Adrenal gland (tissue), 12 donors: ENCODE results near the gene NEK8. TPM values are rescaled to one million over a fixed set of nuclear protein-coding genes. Genes with fewer than 3 reads are reported as not detected.

ENCODE experiments used
- DNase-seq, 7 donors: peaks; one replicate each; pipeline ENCODE4 v3.0.0-alpha.2; 2019 to 2020
- H3K27ac ChIP-seq, 5 donors: fragments of 200-600 bp; sonication (generic) in 4 of 5; 1 replicate in 3 of 5; 2 replicates in 2 of 5; pipeline versions ENCODE4 v1.5.1 to v1.8.0; 2016 to 2020; ENCODE audit warnings: mild to moderate bottlenecking in 1 of 5
- H3K27me3 ChIP-seq: fragments of 200-600 bp; 2 replicates; pipeline ENCODE4 v1.8.0; 2021
- H3K36me3 ChIP-seq, 2 donors: fragments of 200-600 bp; replicated peaks in 1 of 2; 1 replicate in 1 of 2; 2 replicates in 1 of 2; pipeline versions ENCODE4 v1.5.1 to v1.8.0; 2018 to 2022
- H3K4me1 ChIP-seq, 2 donors: fragments of 200-600 bp; replicated peaks in 1 of 2; 1 replicate in 1 of 2; 2 replicates in 1 of 2; pipeline versions ENCODE4 v1.5.1 to v1.8.0; 2018 to 2021
- H3K4me3 ChIP-seq, 4 donors: fragments of 200-600 bp; sonication (generic) in 3 of 4; one replicate each; pipeline ENCODE4 v1.5.1; 2016 to 2018
- H3K9me3 ChIP-seq, 3 donors: fragments of 200-600 bp; sonication (generic) in 1 of 3; replicated peaks in 1 of 3; 1 replicate in 2 of 3; 2 replicates in 1 of 3; pipeline versions ENCODE4 v1.5.1 to v1.8.0; 2016 to 2021
- POLR2A ChIP-seq, 2 donors: fragments of 450-650 bp; IDR thresholded peaks; one replicate each; pipeline ENCODE4 v1.6.1; 2017; ENCODE audit warnings: antibody characterized with exemption in 2 of 2, mild to moderate bottlenecking in 2 of 2, moderate library complexity in 1 of 2
- WGBS, 4 donors: extraction: QIAGEN DNeasy Blood & Tissue Kit in 2 of 4; methylation state at CpG; one replicate each; pipeline versions ENCODE4 v1.1.5 to v1.1.7; 2013 to 2017; 5-methylcytosine and 5-hydroxymethylcytosine counted together
- intact Hi-C, 2 donors: fragments of 100-400 bp; cut with DNase I; formaldehyde crosslinking; loops; one replicate each; pipeline versions ENCODE4 v1.14.1 to v1.15.0; 2022 to 2023
- polyA plus RNA-seq, 3 donors: library from polyadenylated mRNA; stranded (reverse); fragments of 200-250 nt in 2 of 3; fragments of 350-450 nt in 1 of 3; fragmentation: Illumina TruSeq in 1 of 3; extraction: RNeasy Lipid Tissue Mini Kit (QIAGEN cat#74804) in 1 of 3; gene quantifications; one replicate each; pipeline ENCODE4 v1.2.3, GENCODE V29; 2013 to 2014
- total RNA-seq, 9 donors: library from RNA; depleted of rRNA in 4 of 9; stranded (reverse); fragments of >200 nt in 4 of 9; fragments of 120-200 nt in 1 of 9; fragmentation: NEBNext Ultra II Directional in 1 of 9; extraction: Animal tissue kit (Norgen Biotek cat#: 25700) in 1 of 9; gene quantifications; one replicate each; pipeline versions ENCODE4 v1.1.0 to v1.2.4, GENCODE V29; 2013 to 2023
- TF ChIP-seq, protein P1 (sequence below), 6 experiments: fragments of 450-650 bp in 4 of 6; fragments of 200-600 bp in 2 of 6; sonication (generic) in 1 of 6; IDR thresholded peaks; 1 replicate in 5 of 6; 2 replicates in 1 of 6; pipeline versions ENCODE4 v1.5.1 to v1.8.0; 2016 to 2021; ENCODE audit warnings: antibody characterized with exemption in 6 of 6, mild to moderate bottlenecking in 2 of 6, moderate library complexity in 1 of 6
- donor health status: healthy with polysubstance abuse.
- donor health status: Bipolar disorder and iron deficiency.
- donor health status: DM: yes; HTN: yes; CAD: no.
- donor health status: DM: no; HTN: no; CAD: no.
- donor health status: DM: no; HTN: no; CAD: no.
- donor health status: DM: yes; HTN: yes; CAD: no.

NEK8 gene
- total and polyA plus RNA-seq, 12 donors = 0.54 to 11.9 (median 6.1) TPM

DNA sequence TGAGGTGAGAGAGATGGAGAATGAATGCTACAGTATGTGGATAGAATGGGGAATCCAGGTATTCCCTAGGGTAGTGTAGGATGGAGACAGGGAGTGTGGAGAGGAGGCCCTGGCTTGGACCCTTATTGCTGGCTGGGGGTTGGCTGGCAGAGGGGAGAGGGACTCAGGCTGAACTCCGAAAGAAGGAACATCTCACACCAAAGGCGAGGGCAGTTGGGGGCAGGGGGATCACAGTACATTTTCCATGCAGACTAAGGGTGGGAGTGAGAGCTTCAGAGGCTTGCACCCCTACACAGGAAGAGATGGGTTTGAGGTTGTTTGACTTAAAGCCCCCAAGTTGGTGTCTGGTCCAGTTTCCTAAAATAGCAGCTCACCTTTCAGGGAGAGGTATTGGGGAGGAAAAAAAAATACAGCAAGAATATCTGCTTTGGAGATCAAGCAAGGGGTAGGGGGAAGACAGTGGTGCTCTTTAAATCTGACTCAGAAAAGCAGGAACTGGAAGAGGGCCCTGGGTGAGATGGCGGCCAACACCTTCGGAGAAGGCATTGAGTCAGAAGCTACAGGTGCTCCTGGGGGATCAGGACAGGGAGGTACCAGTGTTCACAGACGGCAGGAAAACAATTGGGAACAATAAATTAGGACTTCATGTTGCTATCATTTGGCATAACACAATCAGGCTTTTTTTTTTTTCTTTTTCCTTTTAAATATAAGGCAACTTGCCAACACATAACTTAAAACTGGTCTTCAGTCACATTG, 27.6 kb downstream of the NEK8 start:
- no peak for DNase-seq
- TF ChIP-seq, protein P1, sequence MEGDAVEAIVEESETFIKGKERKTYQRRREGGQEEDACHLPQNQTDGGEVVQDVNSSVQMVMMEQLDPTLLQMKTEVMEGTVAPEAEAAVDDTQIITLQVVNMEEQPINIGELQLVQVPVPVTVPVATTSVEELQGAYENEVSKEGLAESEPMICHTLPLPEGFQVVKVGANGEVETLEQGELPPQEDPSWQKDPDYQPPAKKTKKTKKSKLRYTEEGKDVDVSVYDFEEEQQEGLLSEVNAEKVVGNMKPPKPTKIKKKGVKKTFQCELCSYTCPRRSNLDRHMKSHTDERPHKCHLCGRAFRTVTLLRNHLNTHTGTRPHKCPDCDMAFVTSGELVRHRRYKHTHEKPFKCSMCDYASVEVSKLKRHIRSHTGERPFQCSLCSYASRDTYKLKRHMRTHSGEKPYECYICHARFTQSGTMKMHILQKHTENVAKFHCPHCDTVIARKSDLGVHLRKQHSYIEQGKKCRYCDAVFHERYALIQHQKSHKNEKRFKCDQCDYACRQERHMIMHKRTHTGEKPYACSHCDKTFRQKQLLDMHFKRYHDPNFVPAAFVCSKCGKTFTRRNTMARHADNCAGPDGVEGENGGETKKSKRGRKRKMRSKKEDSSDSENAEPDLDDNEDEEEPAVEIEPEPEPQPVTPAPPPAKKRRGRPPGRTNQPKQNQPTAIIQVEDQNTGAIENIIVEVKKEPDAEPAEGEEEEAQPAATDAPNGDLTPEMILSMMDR (IDR thresholded peaks at IDR 0.05) = no peak
- TF ChIP-seq POLR2A (IDR thresholded peaks at IDR 0.05) = no peak
- no peaks in the 10 kb centered on the region for H3K4me1 ChIP-seq
- no peak overlapping the region for H3K27ac ChIP-seq
- H3K9me3 ChIP-seq = no peaks in the 10 kb centered on the region
- H3K27me3 ChIP-seq = no peaks in the 10 kb centered on the region
- intact Hi-C loops = loop anchor here in 1 of 2 donors (10.0 kb wide), 2 partner anchors 89 to 159 kb away; partner anchors contain the start of gene FAM222B
- H3K4me3 ChIP-seq = no peak overlapping the region
- peaks cover 0 to 24% of the 10 kb centered on the region in 2 donors for H3K36me3 ChIP-seq
- WGBS, 4 donors = 71 to 79% (median 75%) methylated on average over 5 of the region's 5 CpGs

GRCh38 chr17:28758411-28759121, 30.0 kb downstream of the NEK8 start:
- peaks cover 0 to 24% of the 10 kb centered on the region in 2 donors for H3K36me3 ChIP-seq
- TF ChIP-seq, protein P1 (IDR thresholded peaks at IDR 0.05) = no peak
- no peak for TF ChIP-seq POLR2A (IDR thresholded peaks at IDR 0.05)
- H3K9me3 ChIP-seq = no peaks in the 10 kb centered on the region
- H3K27ac ChIP-seq = no peak overlapping the region
- H3K4me1 ChIP-seq = no peaks in the 10 kb centered on the region
- no peak for DNase-seq
- H3K27me3 ChIP-seq = no peaks in the 10 kb centered on the region
- intact Hi-C loops = loop anchor here in 1 of 2 donors (10.0 kb wide), 2 partner anchors 86 to 156 kb away; partner anchors contain the start of gene FAM222B
- H3K4me3 ChIP-seq = no peak overlapping the region
- 96 to 97% (median 96%) methylated on average over 21 to 32 of the region's 32 CpGs for WGBS, 4 donors

DNA sequence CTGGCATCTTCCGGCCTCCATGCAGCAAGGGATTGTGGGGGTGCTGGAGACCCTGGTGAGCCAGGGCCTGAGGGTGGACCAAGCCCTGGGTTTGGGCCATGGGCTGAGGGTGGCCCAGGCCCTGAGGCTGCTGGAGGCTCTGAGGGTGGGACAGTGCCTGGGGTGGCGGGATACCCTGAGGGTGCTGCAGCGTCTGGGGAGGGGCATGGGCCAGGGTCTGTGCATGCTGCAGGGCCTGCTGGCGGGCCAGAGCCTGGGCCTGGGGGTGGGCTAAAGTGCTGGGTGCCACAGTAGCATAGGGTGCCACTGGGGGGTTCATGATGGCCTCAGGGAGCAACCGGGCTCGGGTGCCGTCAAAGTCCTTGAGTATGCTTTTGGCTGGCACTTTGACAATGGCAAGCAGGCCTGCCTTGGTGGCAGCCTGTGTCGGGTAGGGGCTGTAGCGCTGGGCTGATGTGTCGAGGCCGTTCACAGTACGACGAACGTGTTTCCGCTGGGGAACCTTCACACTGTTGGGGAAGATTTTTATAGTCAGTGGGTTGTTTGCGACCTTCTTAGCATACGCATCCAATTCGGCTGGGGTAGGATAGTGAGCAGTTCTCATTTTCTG, 30.8 kb downstream of the NEK8 start:
- 78 to 94% (median 85%) methylated on average over 11 to 18 of the region's 18 CpGs for WGBS, 4 donors
- DNase-seq = no peak
- TF ChIP-seq, protein P1 (IDR thresholded peaks at IDR 0.05) = no peak
- TF ChIP-seq POLR2A (IDR thresholded peaks at IDR 0.05) = no peak
- peaks cover 0 to 5% of the 10 kb centered on the region in 2 donors for H3K4me1 ChIP-seq
- intact Hi-C loops = loop anchor here in 1 of 2 donors (10.0 kb wide), 2 partner anchors 85 to 155 kb away; partner anchors contain the start of gene FAM222B
- no peak overlapping the region for H3K27ac ChIP-seq
- H3K4me3 ChIP-seq = no peak overlapping the region
- no peaks in the 10 kb centered on the region for H3K27me3 ChIP-seq
- H3K9me3 ChIP-seq = no peaks in the 10 kb centered on the region
- H3K36me3 ChIP-seq = peaks cover 0 to 24% of the 10 kb centered on the region in 2 donors
